HCT116 (cell line): ENCODE results near the gene FOS.

Source experiments
- ATF3 ChIP-seq: IDR thresholded peaks from 2 replicates; pipeline ENCODE4 v1.6.1; 2012
- CEBPB ChIP-seq: IDR thresholded peaks from 2 replicates; pipeline ENCODE4 v1.6.1; 2012; ENCODE audit warnings: low read depth
- CTCF ChIP-seq, 3 experiments: fragments of 200-600 bp in 1 of 3; sonication (generic) in 1 of 3; IDR thresholded peaks in 2 of 3; conservative IDR thresholded peaks in 1 of 3; 2 replicates each; pipeline ENCODE4 v1.5.1; 2012 to 2017; ENCODE audit warnings: low read depth in 2 of 3, low read length in 2 of 3, antibody characterized with exemption in 1 of 3, borderline replicate concordance in 1 of 3, control low read depth in 1 of 3, mild to moderate bottlenecking in 1 of 3, mixed read lengths in 1 of 3, mixed run types in 1 of 3, moderate library complexity in 1 of 3; ENCODE audit not compliant: insufficient read depth in 1 of 3
- ELF1 ChIP-seq: IDR thresholded peaks from 2 replicates; pipeline ENCODE4 v1.6.1; 2012; ENCODE audit warnings: low read depth, borderline replicate concordance
- EZH2 ChIP-seq: fragments of 200-600 bp; sonication (generic); IDR thresholded peaks from 2 replicates; pipeline ENCODE4 v1.6.1; 2017; ENCODE audit warnings: antibody characterized with exemption, mixed run types
- POLR2A ChIP-seq: IDR thresholded peaks from 2 replicates; pipeline ENCODE4 v1.7.0; 2011; ENCODE audit warnings: borderline replicate concordance; ENCODE audit not compliant: insufficient read depth, insufficient read length; ENCODE audit errors: extremely low read depth
- POLR2AphosphoS5 ChIP-seq: IDR thresholded peaks from 2 replicates; pipeline ENCODE4 v1.6.1; 2011; ENCODE audit warnings: mild to moderate bottlenecking, low read depth, low read length, moderate library complexity
- RAD21 ChIP-seq: IDR thresholded peaks from 2 replicates; pipeline ENCODE4 v1.6.1; 2012; ENCODE audit warnings: low read depth, mild to moderate bottlenecking
- REST ChIP-seq: IDR thresholded peaks from 2 replicates; pipeline ENCODE4 v1.6.1; 2012; ENCODE audit warnings: low read depth
- SIN3A ChIP-seq: IDR thresholded peaks from 2 replicates; pipeline ENCODE4 v1.6.1; 2012; ENCODE audit warnings: low read depth
- SRF ChIP-seq: IDR thresholded peaks from 2 replicates; pipeline ENCODE4 v1.6.1; 2012; ENCODE audit warnings: low read depth
- TCF7L2 ChIP-seq: IDR thresholded peaks from 2 replicates; pipeline ENCODE4 v1.7.0; 2011; ENCODE audit warnings: borderline replicate concordance, inconsistent platforms; ENCODE audit not compliant: insufficient read depth, insufficient read length; ENCODE audit errors: extremely low read depth
- ZNF274 ChIP-seq: fragments of 200-500 bp; sonication (Bioruptor generic); IDR thresholded peaks from 2 replicates; pipeline ENCODE4 v1.6.1; 2014; ENCODE audit warnings: mild to moderate bottlenecking, low read depth, low read length, inconsistent platforms

GRCh38 chr14:75234173-75235115, 44.2 kb upstream of the FOS start:
- TF ChIP-seq CTCF (IDR thresholded peaks at IDR 0.05 in 2 of 3, conservative IDR thresholded peaks at IDR 0.05 in 1 of 3; ENCODE audit: borderline replicate concordance in 1 of 3, insufficient read depth in 1 of 3, low read depth in 2 of 3, low read length in 2 of 3) = no peak
- no peak for TF ChIP-seq ZNF274
- no peak for TF ChIP-seq RAD21
- no peak for TF ChIP-seq REST
- no peak for TF ChIP-seq TCF7L2
- no peak for TF ChIP-seq ELF1
- no peak for TF ChIP-seq POLR2AphosphoS5
- TF ChIP-seq POLR2A = no peak
- no peak for TF ChIP-seq ATF3
- no peak for TF ChIP-seq SRF
- no peak for TF ChIP-seq CEBPB
- TF ChIP-seq SIN3A = no peak
- TF ChIP-seq EZH2 = no peak
